Activated B cell treated with CpG ODN at 0.5 μM for 24 hours (primary cell): ENCODE data around the gene ANKS1A. TPM values are rescaled to one million over a fixed set of nuclear protein-coding genes. Genes with fewer than 3 reads are reported as not detected.

Experiments used
- ATAC-seq: fragments of 200-7000 bp; cut with Tn5 transposase; one replicate; pipeline ENCODE4 v1.10.0; 2021; ENCODE audit warnings: low read depth, mild to moderate bottlenecking, moderate library complexity
- CTCF ChIA-PET: fragments of 350-600 bp; sonication (Branson Sonifier 250); formaldehyde crosslinking; loops from one replicate; lab custom pipeline; 2021; ENCODE audit warnings: antibody characterized with exemption; lab: Charles Lee
- POLR2A ChIA-PET: fragments of 350-600 bp; sonication (Branson Sonifier 250); formaldehyde crosslinking; loops from one replicate; lab custom pipeline; 2021; ENCODE audit warnings: antibody characterized with exemption; lab: Charles Lee
- DNase-seq: peaks from one replicate; pipeline ENCODE4 v3.0.0; 2022
- H3K27ac Mint-ChIP-seq: one replicate; pipeline ENCODE4 v1.8.0; 2020; ENCODE audit warnings: mixed read lengths
- H3K27me3 Mint-ChIP-seq: one replicate; pipeline ENCODE4 v1.8.0; 2021; ENCODE audit warnings: mixed read lengths
- H3K36me3 Mint-ChIP-seq: one replicate; pipeline ENCODE4 v1.8.0; 2021; ENCODE audit warnings: low read depth, mixed read lengths
- H3K4me1 Mint-ChIP-seq: one replicate; pipeline ENCODE4 v1.8.0; 2021; ENCODE audit warnings: mixed read lengths
- H3K4me3 Mint-ChIP-seq: one replicate; pipeline ENCODE4 v1.8.0; 2020; ENCODE audit warnings: mild to moderate bottlenecking, mixed read lengths
- H3K9me3 Mint-ChIP-seq: one replicate; pipeline ENCODE4 v1.8.0; 2020; ENCODE audit warnings: mixed read lengths
- intact Hi-C: fragments of 100-400 bp; cut with micrococcal nuclease; formaldehyde crosslinking; loops from one replicate; pipeline ENCODE4 v1.15.1; 2024
- total RNA-seq: library from RNA; stranded (reverse); gene quantifications from 2 replicates; pipeline ENCODE4 v1.2.3, GENCODE V29; 2022
- TF ChIP-seq, protein P1 (sequence below): fragments of 200-600 bp; IDR thresholded peaks from one replicate; pipeline ENCODE4 v1.8.0; 2022; ENCODE audit warnings: antibody characterized with exemption, mild to moderate bottlenecking

The ANKS1A gene
- total RNA-seq, 1 donor from 2014 or later: 12.6 TPM

DNA sequence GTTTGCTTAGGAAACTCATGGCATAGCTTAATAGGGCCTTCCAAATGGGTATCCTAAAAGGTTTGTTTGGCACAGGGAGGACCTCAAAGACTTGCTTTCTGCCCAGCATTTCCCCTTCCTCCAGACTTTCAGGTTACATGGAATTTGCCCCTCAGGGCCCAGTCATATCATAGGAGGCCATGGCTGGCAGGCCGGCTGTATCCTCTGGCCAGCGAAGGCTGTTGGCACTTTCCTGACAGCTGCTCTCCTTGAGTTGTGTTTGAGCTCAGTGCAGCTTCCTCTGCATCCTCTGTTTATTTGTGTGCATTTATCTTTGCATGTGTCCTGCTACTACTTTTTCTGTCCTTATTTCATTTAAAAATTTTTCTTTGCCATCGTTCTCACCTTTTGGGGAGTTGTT, 90.9 kb downstream of the ANKS1A start:
- Mint-ChIP-seq H3K36me3 (peaks cover 31% of the 10 kb centered on the region), H3K9me3 (no peaks in the 10 kb centered on the region), H3K4me1 (no peaks in the 10 kb centered on the region), H3K27ac (no peak overlapping the region), H3K27me3 (no peaks in the 10 kb centered on the region), H3K4me3 (no peak overlapping the region)
- POLR2A ChIA-PET: no interaction called here
- no peak for ATAC-seq
- TF ChIP-seq, protein P1, sequence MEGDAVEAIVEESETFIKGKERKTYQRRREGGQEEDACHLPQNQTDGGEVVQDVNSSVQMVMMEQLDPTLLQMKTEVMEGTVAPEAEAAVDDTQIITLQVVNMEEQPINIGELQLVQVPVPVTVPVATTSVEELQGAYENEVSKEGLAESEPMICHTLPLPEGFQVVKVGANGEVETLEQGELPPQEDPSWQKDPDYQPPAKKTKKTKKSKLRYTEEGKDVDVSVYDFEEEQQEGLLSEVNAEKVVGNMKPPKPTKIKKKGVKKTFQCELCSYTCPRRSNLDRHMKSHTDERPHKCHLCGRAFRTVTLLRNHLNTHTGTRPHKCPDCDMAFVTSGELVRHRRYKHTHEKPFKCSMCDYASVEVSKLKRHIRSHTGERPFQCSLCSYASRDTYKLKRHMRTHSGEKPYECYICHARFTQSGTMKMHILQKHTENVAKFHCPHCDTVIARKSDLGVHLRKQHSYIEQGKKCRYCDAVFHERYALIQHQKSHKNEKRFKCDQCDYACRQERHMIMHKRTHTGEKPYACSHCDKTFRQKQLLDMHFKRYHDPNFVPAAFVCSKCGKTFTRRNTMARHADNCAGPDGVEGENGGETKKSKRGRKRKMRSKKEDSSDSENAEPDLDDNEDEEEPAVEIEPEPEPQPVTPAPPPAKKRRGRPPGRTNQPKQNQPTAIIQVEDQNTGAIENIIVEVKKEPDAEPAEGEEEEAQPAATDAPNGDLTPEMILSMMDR: no peak
- no peak for DNase-seq
- intact Hi-C loops: no loop called here
- CTCF ChIA-PET: no interaction called here

DNA sequence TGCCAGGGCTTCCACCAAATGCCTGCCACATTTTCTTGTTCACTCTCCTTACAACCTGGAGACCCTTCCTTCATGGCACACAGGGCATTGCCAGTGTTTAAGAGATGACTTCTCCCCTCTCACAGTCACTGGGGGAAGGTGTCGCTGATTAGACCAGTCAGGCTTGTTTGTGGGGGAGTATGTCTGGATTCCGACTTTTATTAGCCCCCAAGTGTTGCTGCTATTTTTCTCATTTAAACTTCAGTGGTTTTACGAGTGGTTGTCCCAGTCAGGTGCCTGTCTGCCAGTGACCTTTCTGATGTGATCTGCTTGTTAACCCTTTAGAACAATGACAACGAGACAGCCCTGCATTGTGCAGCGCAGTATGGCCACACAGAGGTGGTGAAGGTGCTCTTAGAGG, 92.3 kb downstream of the ANKS1A start:
- DNase-seq (no peak), ATAC-seq (no peak)
- POLR2A ChIA-PET: no interaction called here
- Mint-ChIP-seq H3K27ac (no peak overlapping the region), H3K9me3 (no peaks in the 10 kb centered on the region), H3K4me1 (no peaks in the 10 kb centered on the region), H3K27me3 (no peaks in the 10 kb centered on the region), H3K36me3 (peaks cover 44% of the 10 kb centered on the region), H3K4me3 (no peak overlapping the region)
- intact Hi-C loops: no loop called here
- TF ChIP-seq, protein P1: no peak
- CTCF ChIA-PET: no interaction called here

DNA sequence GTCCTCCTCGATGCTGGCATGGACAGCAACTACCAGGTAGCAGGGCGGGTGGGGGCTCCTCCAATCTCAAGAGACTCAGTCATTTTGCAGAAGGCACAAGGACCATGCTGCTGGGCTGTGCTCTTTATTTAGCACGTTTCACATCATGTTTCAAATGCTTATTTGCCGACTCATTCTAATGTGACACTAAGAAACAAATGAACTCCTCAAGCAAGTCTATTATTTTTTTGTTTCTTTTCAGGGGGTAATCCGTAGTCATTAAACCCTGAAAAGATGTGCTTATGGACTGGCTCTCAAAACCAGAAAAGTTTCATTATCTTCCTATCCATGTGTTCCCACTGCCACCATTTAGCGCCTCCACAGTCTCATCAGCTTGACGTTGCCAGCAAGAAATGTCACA, 92.9 kb downstream of the ANKS1A start:
- TF ChIP-seq, protein P1: no peak
- H3K27ac Mint-ChIP-seq: no peak overlapping the region
- CTCF ChIA-PET: no interaction called here
- H3K36me3 Mint-ChIP-seq: peaks cover 47% of the 10 kb centered on the region
- no peaks in the 10 kb centered on the region for H3K27me3 Mint-ChIP-seq
- DNase-seq (no peak), ATAC-seq (no peak)
- no peak overlapping the region for H3K4me3 Mint-ChIP-seq
- H3K4me1 Mint-ChIP-seq: no peaks in the 10 kb centered on the region
- intact Hi-C loops: no loop called here
- no peaks in the 10 kb centered on the region for H3K9me3 Mint-ChIP-seq
- POLR2A ChIA-PET: no interaction called here

DNA sequence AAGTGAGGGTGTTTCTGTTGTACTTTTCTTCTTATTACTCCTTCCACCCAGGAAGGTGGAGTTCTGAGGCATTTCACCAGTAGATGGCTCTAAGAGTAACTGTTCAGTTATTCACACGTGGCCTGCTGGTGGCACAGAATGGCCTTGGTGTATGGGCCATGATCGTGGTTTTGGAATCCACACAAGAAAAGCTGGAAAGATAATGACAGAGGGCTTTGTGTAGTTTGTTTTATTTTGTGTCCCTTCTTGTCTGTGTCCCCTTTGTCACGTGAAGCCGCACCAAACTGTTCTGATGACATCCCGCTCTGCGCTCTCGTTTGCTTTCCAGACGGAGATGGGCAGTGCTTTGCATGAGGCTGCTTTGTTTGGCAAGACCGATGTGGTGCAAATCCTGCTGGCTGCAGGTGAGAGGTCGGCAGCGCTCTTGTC, 93.4 kb downstream of the ANKS1A start:
- Mint-ChIP-seq H3K9me3 (no peaks in the 10 kb centered on the region), H3K27ac (no peak overlapping the region), H3K4me1 (no peaks in the 10 kb centered on the region), H3K4me3 (no peak overlapping the region), H3K27me3 (no peaks in the 10 kb centered on the region), H3K36me3 (peaks cover 50% of the 10 kb centered on the region)
- intact Hi-C loops: no loop called here
- DNase-seq (no peak), ATAC-seq (no peak)
- POLR2A ChIA-PET: no interaction called here
- CTCF ChIA-PET: no interaction called here
- TF ChIP-seq, protein P1: no peak

DNA sequence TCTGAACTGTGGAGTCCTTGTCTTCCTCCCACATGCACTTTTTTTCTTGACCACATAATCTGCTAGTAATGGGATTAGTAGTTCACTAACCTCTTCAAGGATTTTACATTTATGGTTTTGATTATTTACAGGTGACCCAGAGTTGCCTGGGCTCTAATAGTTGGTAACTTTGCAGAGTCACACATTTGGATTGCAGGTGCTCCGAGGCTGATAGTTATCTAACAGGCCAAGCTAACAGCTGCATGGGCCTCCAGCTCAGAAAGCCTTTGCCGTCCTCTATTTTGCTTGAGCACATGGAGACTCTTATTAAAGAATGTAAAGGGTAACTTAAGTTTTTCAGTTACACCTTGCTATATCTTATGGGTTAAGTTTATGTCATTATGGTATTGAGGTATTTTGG, 95.4 kb downstream of the ANKS1A start:
- no peak for ATAC-seq
- no peaks in the 10 kb centered on the region for H3K9me3 Mint-ChIP-seq
- intact Hi-C loops: no loop called here
- TF ChIP-seq, protein P1: no peak
- CTCF ChIA-PET: interaction anchor here (1.1 to 1.3 kb wide), 2 partner anchors 16 to 524 kb away, joined by 3 read pairs; no protein-coding TSS in a partner anchor
- no peak overlapping the region for H3K27ac Mint-ChIP-seq
- H3K4me1 Mint-ChIP-seq: no peaks in the 10 kb centered on the region
- H3K36me3 Mint-ChIP-seq: peaks cover 64% of the 10 kb centered on the region
- no peaks in the 10 kb centered on the region for H3K27me3 Mint-ChIP-seq
- no peak for DNase-seq
- POLR2A ChIA-PET: no interaction called here
- no peak overlapping the region for H3K4me3 Mint-ChIP-seq
